Panc1 (cell line): ENCODE measurements around the gene CATSPERB. TPM values are rescaled to one million over a fixed set of nuclear protein-coding genes. Genes with fewer than 3 reads are reported as not detected.

Experiments used
- ATAC-seq: fragments of 200-7000 bp; cut with Tn5 transposase; 2 replicates; pipeline ENCODE4 v1.9.1; 2020; ENCODE audit warnings: mild to moderate bottlenecking, moderate library complexity
- BruUV-seq: library from RNA; stranded (reverse); fragments of 400-500 nt; replicated peaks from 2 replicates; lab custom pipeline; 2021; lab: Mats Ljungman, UMichigan
- CTCF ChIA-PET: fragments of 300-600 bp; sonication (Branson Sonifier 250); formaldehyde crosslinking; loops from one replicate; lab custom pipeline; 2022; ENCODE audit warnings: antibody characterized with exemption; lab: Charles Lee
- POLR2A ChIA-PET: fragments of 300-600 bp; sonication (Branson Sonifier 250); formaldehyde crosslinking; loops from one replicate; lab custom pipeline; 2022; ENCODE audit warnings: antibody characterized with exemption; lab: Charles Lee
- DNase-seq: peaks from one replicate; pipeline ENCODE4 v3.0.0-alpha.2; 2010; ENCODE audit warnings: low read depth, low spot score
- H3K27ac ChIP-seq: 2 replicates; pipeline ENCODE4 v1.5.1; 2011; ENCODE audit warnings: mild to moderate bottlenecking, low read length, inconsistent platforms
- H3K27me3 ChIP-seq: fragments of 200-500 bp; sonication (Bioruptor generic); 2 replicates; pipeline ENCODE4 v1.6.0; 2014; ENCODE audit warnings: low read length, inconsistent platforms; ENCODE audit not compliant: control insufficient read depth, insufficient read depth
- H3K36me3 ChIP-seq: fragments of 200-500 bp; sonication (Bioruptor generic); 2 replicates; pipeline ENCODE4 v1.5.1; 2014; ENCODE audit warnings: inconsistent platforms, mild to moderate bottlenecking, low read length, moderate library complexity; ENCODE audit not compliant: control insufficient read depth, insufficient read depth
- H3K4me1 ChIP-seq: 2 replicates; pipeline ENCODE4 v1.5.1; 2011; ENCODE audit warnings: inconsistent platforms, mild to moderate bottlenecking, low read length, moderate library complexity; ENCODE audit not compliant: control insufficient read depth, insufficient read depth
- H3K4me3 ChIP-seq, 2 experiments: 2 replicates each; pipeline ENCODE4 v1.5.1; 2011 to 2012; ENCODE audit warnings: low read depth in 2 of 2, low read length in 2 of 2, mild to moderate bottlenecking in 2 of 2, inconsistent platforms in 1 of 2, moderate library complexity in 1 of 2
- H3K9me3 ChIP-seq: fragments of 200-500 bp; sonication (Bioruptor generic); 2 replicates; pipeline ENCODE4 v1.5.1; 2014; ENCODE audit warnings: low read depth, mild to moderate bottlenecking, inconsistent platforms, low read length, moderate library complexity; ENCODE audit not compliant: control insufficient read depth, insufficient read depth
- CTCF ChIP-seq: fragments of 450-650 bp; IDR thresholded peaks from 2 replicates; pipeline ENCODE4 v1.5.1; 2017; ENCODE audit warnings: mild to moderate bottlenecking
- POLR2AphosphoS5 ChIP-seq: IDR thresholded peaks from 2 replicates; pipeline ENCODE4 v1.6.1; 2012; ENCODE audit warnings: mild to moderate bottlenecking, low read depth, low read length, moderate library complexity
- REST ChIP-seq, 2 experiments: IDR thresholded peaks; 2 replicates each; pipeline ENCODE4 v1.6.1; 2011 to 2012; ENCODE audit warnings: low read depth in 2 of 2, control low read depth in 1 of 2, low read length in 1 of 2, mild to moderate bottlenecking in 1 of 2, moderate library complexity in 1 of 2; ENCODE audit not compliant: insufficient read depth in 1 of 2
- SIN3A ChIP-seq: IDR thresholded peaks from 2 replicates; pipeline ENCODE4 v1.6.1; 2012; ENCODE audit warnings: low read depth, mild to moderate bottlenecking, low read length, moderate library complexity, borderline replicate concordance; ENCODE audit not compliant: insufficient read depth
- TCF7L2 ChIP-seq: IDR thresholded peaks from 2 replicates; pipeline ENCODE4 v1.6.1; 2011; ENCODE audit warnings: mild to moderate bottlenecking, low read depth, low read length, inconsistent platforms
- in situ Hi-C: cut with HindIII; loops from 2 replicates; pipeline ENCODE4 v1.10.0; 2016; ENCODE audit warnings: low sequenced_read_pairs, low pct_unique_long_range_greater_than_20kb
- intact Hi-C: fragments of 100-400 bp; cut with micrococcal nuclease; formaldehyde crosslinking; loops from one replicate; pipeline ENCODE4 v1.10.0; 2022; ENCODE audit not compliant: unreplicated experiment
- total RNA-seq: library from RNA; stranded (reverse); gene quantifications from one replicate; pipeline ENCODE4 v1.2.1, GENCODE V29; 2021; ENCODE audit not compliant: unreplicated experiment

Gene CATSPERB
- total RNA-seq, 1 experiment from 2014 or later, result not detected

GRCh38 chr14:91753501-91754128, 21.7 kb upstream of the CATSPERB start:
- ATAC-seq, result no peak
- H3K4me3 ChIP-seq, result no peak overlapping the region
- ChIA-PET POLR2A (no interaction called here), CTCF (no interaction called here)
- DNase-seq, result no peak
- H3K4me1 ChIP-seq, result no peaks in the 10 kb centered on the region
- TF ChIP-seq REST (IDR thresholded peaks at IDR 0.05; ENCODE audit: insufficient read depth in 1 of 2, low read depth in 2 of 2, low read length in 1 of 2) (no peak), TCF7L2 (no peak), CTCF (no peak)
- H3K27me3 ChIP-seq, result no peaks in the 10 kb centered on the region
- in situ Hi-C loops, result no loop called here
- H3K36me3 ChIP-seq, result no peaks in the 10 kb centered on the region
- no peak overlapping the region for H3K27ac ChIP-seq
- intact Hi-C loops, result no loop called here
- no TSS peak for BruUV-seq
- no peaks in the 10 kb centered on the region for H3K9me3 ChIP-seq

- ChIA-PET POLR2A (no interaction called here), CTCF (no interaction called here)
- Histone ChIP-seq H3K36me3 (no peaks in the 10 kb centered on the region), H3K4me1 (no peaks in the 10 kb centered on the region), H3K4me3 (no peak overlapping the region), H3K9me3 (no peaks in the 10 kb centered on the region), H3K27me3 (no peaks in the 10 kb centered on the region), H3K27ac (no peak overlapping the region)
- no TSS peak for BruUV-seq
- no peak for ATAC-seq
- TF ChIP-seq SIN3A, result no peak
- TF ChIP-seq CTCF, result no peak
- TF ChIP-seq TCF7L2, result no peak
- TF ChIP-seq REST (IDR thresholded peaks at IDR 0.05; ENCODE audit: insufficient read depth in 1 of 2, low read depth in 2 of 2, low read length in 1 of 2), result no peak
- TF ChIP-seq POLR2AphosphoS5, result no peak
- intact Hi-C loops (no loop called here), in situ Hi-C loops (no loop called here)
- DNase-seq, result no peak
Observed at GRCh38 chr14:91752961-91753360, 21.1 kb upstream of the CATSPERB start.
